GM23248 (cell line): ENCODE data around the gene EVX2. TPM values are rescaled to one million over a fixed set of nuclear protein-coding genes. Genes with fewer than 3 reads are reported as not detected.

Source experiments
- DNase-seq: peaks from one replicate; pipeline ENCODE4 v3.0.0-alpha.2; 2015
- H2AFZ ChIP-seq: fragments of 200-600 bp; sonication (generic); 2 replicates; pipeline ENCODE4 v1.6.1; 2016; ENCODE audit warnings: antibody characterized with exemption
- H3F3A ChIP-seq: fragments of 200-600 bp; sonication (generic); 2 replicates; pipeline ENCODE4 v1.6.1; 2016; ENCODE audit warnings: mild to moderate bottlenecking, antibody characterized with exemption, mixed run types; ENCODE audit not compliant: insufficient read depth
- H3K27ac ChIP-seq: fragments of 200-600 bp; sonication (generic); 2 replicates; pipeline ENCODE4 v1.5.1; 2016; ENCODE audit warnings: mild to moderate bottlenecking
- H3K27me3 ChIP-seq: fragments of 200-600 bp; sonication (generic); replicated peaks from 2 replicates; pipeline ENCODE4 v1.6.1; 2016; ENCODE audit warnings: mild to moderate bottlenecking; ENCODE audit not compliant: insufficient read depth
- H3K36me3 ChIP-seq: fragments of 200-600 bp; sonication (generic); 2 replicates; pipeline ENCODE4 v1.6.1; 2016; ENCODE audit warnings: low read depth, mild to moderate bottlenecking
- H3K4me1 ChIP-seq: fragments of 200-600 bp; sonication (generic); 2 replicates; pipeline ENCODE4 v1.6.1; 2016; ENCODE audit warnings: mild to moderate bottlenecking; ENCODE audit not compliant: insufficient read depth
- H3K4me2 ChIP-seq: fragments of 200-600 bp; sonication (generic); one replicate; pipeline ENCODE4 v1.6.1; 2016; ENCODE audit warnings: mild to moderate bottlenecking; ENCODE audit not compliant: unreplicated experiment
- H3K4me3 ChIP-seq: fragments of 200-600 bp; sonication (generic); 2 replicates; pipeline ENCODE4 v1.5.1; 2016; ENCODE audit warnings: mild to moderate bottlenecking
- H3K79me2 ChIP-seq: fragments of 200-600 bp; sonication (generic); 2 replicates; pipeline ENCODE4 v1.6.1; 2016; ENCODE audit warnings: mild to moderate bottlenecking; ENCODE audit not compliant: insufficient read depth
- H3K9ac ChIP-seq: fragments of 200-600 bp; sonication (generic); 2 replicates; pipeline ENCODE4 v1.6.1; 2016; ENCODE audit warnings: mild to moderate bottlenecking
- H3K9me2 ChIP-seq: fragments of 200-600 bp; sonication (generic); 2 replicates; pipeline ENCODE4 v1.6.1; 2016; ENCODE audit warnings: mixed run types, mild to moderate bottlenecking, moderate library complexity; ENCODE audit not compliant: insufficient read depth
- H3K9me3 ChIP-seq: fragments of 200-600 bp; sonication (generic); one replicate; pipeline ENCODE4 v1.6.1; 2017; ENCODE audit warnings: low read depth
- H4K20me1 ChIP-seq: fragments of 200-600 bp; sonication (generic); 2 replicates; pipeline ENCODE4 v1.6.0; 2016; ENCODE audit not compliant: insufficient read depth
- EZH2 ChIP-seq: fragments of 200-600 bp; sonication (generic); IDR thresholded peaks from 2 replicates; pipeline ENCODE4 v1.6.1; 2018; ENCODE audit warnings: antibody characterized with exemption, mild to moderate bottlenecking; ENCODE audit not compliant: insufficient read depth, poor library complexity, severe bottlenecking
- EZH2phosphoT487 ChIP-seq: fragments of 200-600 bp; sonication (generic); IDR thresholded peaks from 2 replicates; pipeline ENCODE4 v1.6.1; 2018; ENCODE audit warnings: antibody characterized with exemption, moderate library complexity, mild to moderate bottlenecking, low read depth; ENCODE audit not compliant: insufficient read depth
- WGBS, 2 experiments: methylation state at CpG; one replicate each; pipeline ENCODE4 v1.1.6; 2015 to 2017; ENCODE audit warnings: low lambda C conversion rate in 2 of 2, low coverage in 1 of 2; ENCODE audit errors: missing lambda C conversion rate in 2 of 2; 5-methylcytosine and 5-hydroxymethylcytosine counted together
- in situ Hi-C: fragments of 300-500 bp; cut with MboI; formaldehyde crosslinking; loops from 2 replicates; pipeline ENCODE4 v1.15.0; 2020
- polyA plus RNA-seq: library from polyadenylated mRNA; unstranded; fragments of >200 nt; fragmentation: Nextera tagmentation; extraction: Ambion mirVana; gene quantifications from 2 replicates; pipeline ENCODE4 v1.2.1, GENCODE V29; 2016
- total RNA-seq: library from RNA; depleted of rRNA; stranded (reverse); fragments of >200 nt; shearing (Covaris generic); gene quantifications from 2 replicates; pipeline ENCODE4 v1.2.3, GENCODE V29; 2014

The EVX2 gene
- total and polyA plus RNA-seq, 2 experiments from 2014 or later, result not detected

- Histone ChIP-seq H4K20me1 (no peaks in the 10 kb centered on the region), H3K4me3 (peak overlapping the region; percentile 61), H3K9me2 (no peaks in the 10 kb centered on the region), H3K36me3 (no peaks in the 10 kb centered on the region), H3F3A (no peaks in the 10 kb centered on the region), H3K4me2 (peak overlapping the region; percentile 75), H3K27me3 (peaks cover 67% of the 10 kb centered on the region), H3K27ac (no peak overlapping the region), H3K9me3 (no peaks in the 10 kb centered on the region), H2AFZ (peak overlapping the region; percentile 82), H3K9ac (no peak overlapping the region), H3K79me2 (no peaks in the 10 kb centered on the region), H3K4me1 (peaks cover 6% of the 10 kb centered on the region)
- in situ Hi-C loops, result no loop called here
- 18 to 21% methylated on average over 35 to 37 of the region's 38 CpGs for WGBS, 2 experiments
- DNase-seq, result no peak
- TF ChIP-seq EZH2phosphoT487 (no peak), EZH2 (no peak)
Measured at GRCh38 chr2:176067589-176068418, 16.0 kb downstream of the EVX2 start.

- no peak for DNase-seq
- Histone ChIP-seq H2AFZ (peak overlapping the region; percentile 82), H3K9me2 (no peaks in the 10 kb centered on the region), H3K9ac (no peak overlapping the region), H3F3A (no peaks in the 10 kb centered on the region), H3K4me3 (peak overlapping the region; percentile 61), H3K36me3 (no peaks in the 10 kb centered on the region), H3K4me2 (peak overlapping the region; percentile 75), H3K4me1 (peaks cover 6% of the 10 kb centered on the region), H4K20me1 (no peaks in the 10 kb centered on the region), H3K27ac (no peak overlapping the region), H3K9me3 (no peaks in the 10 kb centered on the region), H3K79me2 (no peaks in the 10 kb centered on the region), H3K27me3 (peaks cover 67% of the 10 kb centered on the region)
- in situ Hi-C loops, result no loop called here
- WGBS, 2 experiments, result 37 to 38% methylated on average over 55 to 56 of the region's 56 CpGs
- TF ChIP-seq EZH2phosphoT487, result no peak
- TF ChIP-seq EZH2, result no peak
Measured at GRCh38 chr2:176066645-176067588, 16.8 kb downstream of the EVX2 start.

GRCh38 chr2:176063958-176064357, 19.8 kb downstream of the EVX2 start:
- Histone ChIP-seq H3K9me2 (no peaks in the 10 kb centered on the region), H3K79me2 (no peaks in the 10 kb centered on the region), H3K9ac (no peak overlapping the region), H3K4me1 (peaks cover 6% of the 10 kb centered on the region), H3F3A (no peaks in the 10 kb centered on the region), H3K27ac (no peak overlapping the region), H3K9me3 (no peaks in the 10 kb centered on the region), H3K27me3 (peaks cover 64% of the 10 kb centered on the region), H3K4me2 (no peak overlapping the region), H2AFZ (no peak overlapping the region), H4K20me1 (no peaks in the 10 kb centered on the region), H3K36me3 (no peaks in the 10 kb centered on the region), H3K4me3 (no peak overlapping the region)
- WGBS, 2 experiments, result 21 to 35% methylated on average over 2 of the region's 2 CpGs
- in situ Hi-C loops, result no loop called here
- DNase-seq, result no peak
- TF ChIP-seq EZH2phosphoT487 (no peak), EZH2 (no peak)

GRCh38 chr2:176056406-176056805, 27.4 kb downstream of the EVX2 start:
- Histone ChIP-seq H3K36me3 (no peaks in the 10 kb centered on the region), H3K4me3 (no peak overlapping the region), H3K4me2 (no peak overlapping the region), H3K9me3 (no peaks in the 10 kb centered on the region), H2AFZ (no peak overlapping the region), H3K4me1 (no peaks in the 10 kb centered on the region), H3K9ac (no peak overlapping the region), H3K79me2 (no peaks in the 10 kb centered on the region), H3K9me2 (no peaks in the 10 kb centered on the region), H4K20me1 (no peaks in the 10 kb centered on the region), H3K27ac (no peak overlapping the region), H3K27me3 (peaks cover 20% of the 10 kb centered on the region), H3F3A (no peaks in the 10 kb centered on the region)
- DNase-seq, result no peak
- in situ Hi-C loops, result no loop called here
- WGBS, 2 experiments, result 0% methylated on average over 1 of the region's 1 CpG
- TF ChIP-seq EZH2 (no peak), EZH2phosphoT487 (no peak)
